NCI-H128 (cell line): ENCODE measurements around the gene PROK1.

Source experiments
- DNase-seq: peaks from one replicate; lab custom pipeline; 2025; ENCODE audit not compliant: unreplicated experiment; lab: John Stamatoyannopoulos, UW

The PROK1 gene

GRCh38 chr1:110464340-110464739, 13.4 kb downstream of the PROK1 start:
- no peak for DNase-seq

DNA sequence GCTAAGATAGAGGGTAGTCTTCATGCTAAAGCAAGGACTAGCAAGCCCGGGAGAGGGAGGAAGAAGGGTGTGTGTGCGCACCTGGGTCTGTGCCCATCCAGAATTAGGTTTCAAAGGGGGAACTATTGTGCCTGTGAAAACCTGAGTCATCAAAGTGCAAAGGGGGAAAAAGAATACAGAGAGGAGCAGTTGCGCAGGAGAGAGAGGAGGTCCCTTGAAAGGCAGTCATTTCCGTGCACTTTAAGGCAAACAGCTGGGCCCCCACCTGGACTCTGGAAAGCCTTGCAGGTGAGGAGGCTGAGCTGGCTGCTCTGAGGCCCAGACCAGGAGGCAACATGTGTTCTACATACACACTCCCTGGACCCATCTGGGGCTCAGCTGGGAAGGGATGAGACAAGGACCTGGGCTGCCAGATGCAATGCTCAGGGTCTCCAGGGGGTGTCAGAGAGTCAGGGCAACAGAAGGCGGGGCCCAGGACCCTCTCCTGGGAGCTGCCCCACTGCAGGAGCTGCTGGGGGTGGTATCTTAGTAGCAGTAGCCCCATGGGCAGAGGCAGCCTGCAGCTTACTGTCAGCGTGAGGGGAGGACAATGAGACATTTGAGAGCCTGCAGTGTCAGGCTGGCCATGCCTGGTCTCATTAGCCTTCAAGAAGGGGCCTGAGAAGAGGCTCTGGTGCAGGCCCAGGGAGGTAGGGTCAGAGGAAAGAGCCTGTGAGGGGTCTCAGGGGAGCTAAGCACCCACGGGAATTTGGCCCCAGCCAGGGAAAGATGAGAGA, 14.3 kb downstream of the PROK1 start:
- DNase-seq: no peak

DNA sequence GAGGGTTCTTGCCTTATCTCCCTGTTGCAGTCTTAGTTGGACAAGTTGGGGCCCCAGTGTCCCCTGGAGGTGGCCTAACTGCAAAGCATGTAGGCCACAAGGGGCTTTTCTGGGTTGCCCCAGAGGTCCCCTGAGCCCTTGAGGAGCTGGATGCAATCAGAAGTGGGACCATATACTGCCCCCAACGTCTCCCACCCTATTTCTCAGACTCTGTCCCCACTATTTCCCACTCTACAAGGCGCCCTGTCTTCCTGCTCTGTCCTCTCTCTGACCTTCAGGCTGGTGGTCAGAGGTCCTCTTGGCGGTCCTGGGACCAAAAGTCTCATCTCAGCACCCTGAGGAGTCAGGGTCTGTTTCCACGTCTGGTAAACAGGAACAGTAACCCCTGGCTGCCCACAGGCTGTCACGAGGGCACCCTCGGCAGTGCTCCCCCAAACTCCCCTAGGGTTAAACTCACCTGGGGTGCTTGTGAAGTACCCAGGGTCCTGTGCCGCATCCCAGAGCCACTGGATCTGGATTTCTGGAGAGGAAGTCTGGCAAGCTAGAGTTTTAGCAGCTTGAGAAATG, 14.9 kb downstream of the PROK1 start:
- no peak for DNase-seq

GRCh38 chr1:110466646-110467280, 15.8 kb downstream of the PROK1 start:
- no peak for DNase-seq

GRCh38 chr1:110471131-110471530, 20.2 kb downstream of the PROK1 start:
- DNase-seq: no peak

DNA sequence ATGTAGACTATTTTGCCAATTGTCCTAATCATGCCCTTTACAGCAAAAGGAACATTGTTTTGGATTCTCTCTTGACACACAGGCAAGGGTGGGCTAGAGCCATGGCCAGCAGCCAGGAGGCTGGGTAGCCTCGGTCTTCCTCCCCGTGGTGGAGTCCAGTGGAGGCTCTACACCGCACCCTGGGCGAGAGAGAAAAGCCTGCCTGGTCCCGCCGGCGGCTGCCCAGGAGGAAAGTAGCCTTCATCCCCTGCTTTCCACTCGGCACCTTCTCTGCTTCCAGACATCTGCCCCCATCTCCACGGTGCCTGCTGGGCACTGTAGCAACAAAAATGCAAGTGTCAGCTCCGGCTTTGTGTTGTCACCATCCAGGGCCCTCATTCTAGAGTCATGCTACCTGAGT, 21.6 kb downstream of the PROK1 start:
- no peak for DNase-seq

DNA sequence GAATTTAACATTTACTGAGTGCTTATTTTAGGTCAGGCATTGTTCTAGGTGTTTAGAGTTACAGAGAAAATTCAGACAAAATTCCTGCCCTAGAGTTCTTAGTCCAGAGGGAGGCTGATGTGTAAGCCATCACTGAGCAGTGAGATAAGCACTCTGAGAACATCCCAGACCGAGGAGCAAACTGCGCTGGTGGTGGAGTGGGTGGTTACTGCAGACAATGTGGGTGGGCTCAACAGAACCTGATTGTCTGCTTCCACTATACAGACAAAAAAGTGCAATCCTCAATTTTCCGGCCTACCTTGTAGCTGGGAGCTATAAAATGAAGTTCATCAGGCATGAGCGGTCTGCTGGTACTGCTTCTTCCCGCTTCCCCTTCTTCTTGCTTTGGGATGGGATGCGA, 23.5 kb downstream of the PROK1 start:
- no peak for DNase-seq

GRCh38 chr1:110475362-110476027, 24.5 kb downstream of the PROK1 start:
- no peak for DNase-seq

- no peak for DNase-seq
These were observed 25.2 kb downstream of the PROK1 start for GRCh38 chr1:110476028-110476765.

DNA sequence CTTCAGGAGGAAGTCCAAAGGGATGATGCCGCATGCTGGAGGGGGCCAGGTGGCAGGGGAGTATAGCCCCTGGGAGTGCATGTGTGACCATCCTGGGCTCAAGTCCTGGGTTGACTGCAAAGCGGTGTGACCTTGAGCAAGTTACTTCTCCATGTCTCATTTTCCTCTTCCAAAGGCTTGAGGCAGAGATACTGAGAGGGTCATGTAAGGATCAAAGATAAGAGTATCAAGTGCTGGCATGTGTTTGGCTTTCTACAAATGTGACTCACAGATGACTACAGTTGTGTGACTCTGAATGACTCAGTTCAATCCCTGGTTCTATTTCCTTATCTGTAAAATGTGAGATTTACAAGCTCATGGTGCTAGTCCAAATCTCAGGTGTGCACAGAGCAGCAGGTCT, 26.1 kb downstream of the PROK1 start:
- DNase-seq: no peak

- DNase-seq: no peak
These were observed 26.6 kb downstream of the PROK1 start for GRCh38 chr1:110477445-110477957.

DNA sequence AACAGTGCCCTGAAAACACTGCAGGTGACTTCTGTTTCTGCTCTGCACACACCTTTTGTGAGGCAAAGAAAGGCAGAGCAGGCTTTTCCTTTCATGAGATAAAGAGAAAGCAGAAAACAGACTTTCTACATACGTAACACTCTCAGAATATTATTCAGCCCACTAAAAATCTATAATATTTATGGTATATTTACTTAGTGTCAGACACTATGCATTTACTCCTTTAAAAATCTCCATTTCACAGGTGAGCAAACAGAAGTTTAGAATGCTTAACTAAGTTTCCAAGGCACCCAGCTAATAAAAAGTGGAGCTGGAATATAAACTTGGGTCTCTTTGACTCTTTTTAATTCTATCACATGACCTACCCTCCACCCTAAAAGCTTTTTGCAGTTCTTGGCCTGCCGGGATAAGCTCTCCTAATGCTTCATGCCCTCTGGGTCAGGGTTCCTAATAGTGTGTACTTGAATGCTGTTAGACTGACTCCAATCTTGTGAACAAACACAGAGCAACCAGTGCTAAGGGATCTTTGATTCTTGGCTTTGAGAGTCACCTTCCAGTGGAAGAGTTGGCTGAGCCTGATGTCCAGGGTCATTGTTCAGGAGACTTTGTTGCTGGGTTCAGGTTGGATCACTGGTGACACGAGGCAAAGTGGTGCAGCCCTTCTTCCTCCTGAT, 27.2 kb downstream of the PROK1 start:
- no peak for DNase-seq

- no peak for DNase-seq
These were observed 27.9 kb downstream of the PROK1 start for GRCh38 chr1:110478886-110479285.

DNA sequence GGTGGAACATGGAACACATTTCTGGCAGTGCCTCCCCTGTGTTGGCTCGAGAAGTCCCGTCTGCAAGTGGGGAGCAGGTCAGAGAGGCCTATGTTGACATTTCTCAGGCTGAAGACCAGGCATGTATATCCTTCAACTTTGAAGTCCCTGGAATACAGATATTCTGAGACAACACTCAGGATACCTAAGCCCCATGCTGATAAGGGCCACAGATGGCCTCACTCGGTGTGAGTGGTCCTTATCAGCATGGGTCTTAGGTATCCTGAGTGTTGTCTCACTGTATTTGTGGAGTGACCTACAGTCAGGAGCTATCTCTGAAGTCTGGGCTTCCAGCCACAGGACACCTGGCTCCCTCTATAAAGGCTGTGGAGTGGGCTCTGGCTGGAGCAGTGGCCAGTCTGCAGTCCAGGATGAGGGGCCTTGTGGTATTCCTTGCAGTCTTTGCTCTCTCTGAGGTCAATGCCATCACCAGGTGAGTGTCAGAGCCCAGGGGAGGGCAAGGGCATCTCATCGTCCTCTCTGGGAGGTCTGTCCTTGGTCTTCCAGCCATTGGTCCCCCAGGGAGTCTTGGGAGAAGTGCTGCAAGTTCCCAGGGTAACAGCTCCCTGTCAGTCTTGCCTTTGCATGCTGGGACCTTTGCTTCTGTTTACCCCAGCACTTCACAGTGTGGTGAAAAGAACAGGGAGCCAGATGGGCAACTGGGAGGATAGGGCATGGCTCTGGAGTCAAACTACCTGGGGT, 29.6 kb downstream of the PROK1 start:
- no peak for DNase-seq

- no peak for DNase-seq
These were observed 31.1 kb downstream of the PROK1 start for GRCh38 chr1:110481968-110482623.

DNA sequence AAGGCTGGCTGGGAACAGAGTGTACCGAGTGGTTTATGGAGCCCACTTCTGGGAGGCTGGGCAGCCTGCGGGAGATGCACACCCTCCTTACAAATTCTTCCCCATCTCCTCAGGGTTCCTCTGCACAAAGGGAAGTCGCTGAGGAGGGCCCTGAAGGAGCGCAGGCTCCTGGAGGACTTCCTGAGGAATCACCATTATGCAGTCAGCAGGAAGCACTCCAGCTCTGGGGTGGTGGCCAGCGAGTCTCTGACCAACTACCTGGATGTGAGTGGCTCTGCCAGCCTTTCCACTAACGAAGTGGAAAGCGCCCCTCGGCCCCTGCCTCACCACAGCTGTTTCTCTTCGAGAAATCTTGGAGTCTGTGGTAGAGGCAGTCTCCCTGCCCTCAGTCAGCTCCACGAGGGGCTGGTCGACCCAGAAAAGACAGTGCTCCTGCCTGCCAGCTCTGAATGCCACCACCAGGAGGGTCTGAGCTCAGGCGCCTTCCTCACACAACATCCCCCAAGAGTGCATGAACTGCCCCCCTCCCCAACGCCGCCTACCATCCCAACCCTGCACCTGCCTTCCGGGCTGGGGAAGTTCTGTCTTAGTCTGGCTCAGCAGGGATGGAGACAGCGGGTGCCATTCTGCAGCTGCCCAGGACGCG, 31.8 kb downstream of the PROK1 start:
- no peak for DNase-seq

DNA sequence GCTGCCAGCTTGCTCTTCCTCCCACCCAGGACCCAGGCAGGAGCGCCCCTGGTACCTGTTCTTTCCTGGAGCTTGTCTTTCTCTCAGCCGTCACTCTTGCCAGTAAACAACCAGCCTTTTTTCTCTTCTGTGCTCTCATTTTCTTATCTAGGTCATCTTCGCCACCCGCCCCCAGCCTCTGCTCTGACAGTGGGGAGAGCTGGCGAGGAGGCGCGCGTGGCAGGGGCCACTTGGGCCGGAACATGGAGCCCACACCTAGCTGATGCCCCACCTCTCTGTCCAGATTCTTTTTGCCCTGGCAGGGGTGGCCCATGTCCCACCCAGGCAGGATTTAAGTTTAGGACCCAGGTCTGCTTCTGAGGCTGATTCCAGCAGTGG, 32.3 kb downstream of the PROK1 start:
- no peak for DNase-seq

- DNase-seq: no peak
These were observed 33.9 kb downstream of the PROK1 start for GRCh38 chr1:110484801-110485200.

DNA sequence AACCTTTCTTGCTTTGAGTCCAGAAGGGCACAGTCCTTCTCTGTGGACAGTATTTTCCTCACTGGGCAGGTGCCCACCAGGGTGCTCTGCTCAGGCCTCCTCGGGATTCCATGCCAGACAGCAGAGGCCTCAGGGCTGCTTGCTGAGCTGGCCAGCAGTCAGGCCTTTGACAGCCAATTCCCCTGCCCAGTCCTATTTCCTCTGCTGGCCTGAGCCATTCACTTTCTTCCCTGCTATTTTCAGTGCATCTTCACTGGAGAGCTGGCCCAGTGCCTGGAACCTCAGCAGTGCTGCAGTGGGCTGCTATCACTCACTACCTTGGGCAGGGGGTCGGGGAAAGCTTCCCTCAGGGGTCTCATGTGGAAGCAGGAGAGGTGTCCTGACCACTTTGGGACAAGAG, 34.8 kb downstream of the PROK1 start:
- DNase-seq: no peak
